Measurements from ENCODE around the gene FGFR4.

FGFR4 gene

DNA sequence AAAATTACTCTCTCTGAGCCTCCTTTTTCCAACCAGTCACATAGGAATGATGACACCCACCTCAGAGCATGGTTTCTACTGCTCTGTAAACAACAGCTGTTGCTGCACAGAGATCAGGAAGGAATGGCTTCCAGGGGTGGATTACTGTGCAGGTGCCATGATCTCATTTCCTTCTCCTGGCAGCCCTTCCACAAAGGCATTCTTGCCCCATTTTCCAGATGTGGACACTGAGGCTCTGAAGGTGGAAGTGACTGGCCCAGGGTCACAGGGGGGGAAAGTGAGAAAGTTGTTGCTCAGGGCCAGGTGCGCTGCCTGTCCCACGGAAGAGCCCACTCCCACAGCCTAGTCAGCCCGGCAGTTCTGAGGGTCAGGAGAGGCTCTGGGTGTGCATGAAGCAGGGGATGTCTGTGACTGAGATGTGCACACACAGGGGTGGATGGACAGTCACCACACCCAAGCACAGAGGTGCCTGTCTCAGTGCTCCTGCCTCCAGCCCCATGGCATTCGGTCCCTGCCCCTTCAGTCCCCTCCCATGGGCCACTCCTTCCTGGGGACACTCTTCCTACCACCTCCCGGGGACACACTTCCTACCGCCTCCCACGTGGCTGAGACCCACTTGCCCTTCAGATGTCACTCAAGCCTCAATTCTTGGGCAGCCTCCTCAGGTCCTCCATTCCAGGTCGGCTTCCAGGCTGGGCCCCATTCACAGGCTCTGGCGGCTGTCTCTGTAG is 17.0 kb downstream of the FGFR4 start:
- DNase-seq (ENCODE audit: low read depth): peak; percentile 35

DNA sequence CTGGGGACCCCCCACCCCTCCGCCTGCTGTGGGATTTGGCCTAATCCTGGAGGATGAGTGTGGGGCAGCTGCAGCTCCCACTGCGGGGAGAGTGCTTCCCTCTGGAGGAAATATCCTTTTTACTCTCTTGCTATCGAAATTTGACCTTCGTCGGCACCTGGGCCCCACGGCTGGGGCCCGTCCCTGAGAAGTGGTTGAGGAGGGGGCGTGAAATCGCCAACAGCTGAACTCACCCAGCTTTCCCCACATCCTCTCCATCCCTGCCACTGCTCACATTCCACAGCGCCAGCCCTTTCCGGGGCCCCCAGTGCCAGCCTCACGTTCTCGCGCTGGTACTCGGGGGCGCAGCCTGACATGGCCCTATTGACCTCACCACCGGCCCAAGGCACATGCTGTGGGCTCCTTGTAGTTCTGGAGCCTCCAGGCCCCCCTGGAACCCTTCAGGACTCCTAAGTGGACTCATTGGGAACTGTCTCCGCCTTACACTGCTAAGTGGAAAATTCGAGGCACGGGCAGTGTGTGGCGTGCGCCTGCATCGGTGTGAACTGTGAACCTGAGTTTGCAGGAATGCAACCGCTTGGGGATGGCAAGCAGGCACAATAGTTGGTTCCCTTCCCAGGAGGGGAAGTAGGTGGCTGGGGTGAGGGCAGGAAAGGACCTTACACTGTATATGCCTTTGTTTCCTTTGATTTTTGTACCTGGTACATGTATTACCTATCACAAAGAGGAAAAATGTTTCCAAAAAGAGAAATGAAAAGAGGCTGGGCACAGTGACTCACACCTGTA is 19.2 kb downstream of the FGFR4 start:
- no peak for DNase-seq (ENCODE audit: low read depth)

DNA sequence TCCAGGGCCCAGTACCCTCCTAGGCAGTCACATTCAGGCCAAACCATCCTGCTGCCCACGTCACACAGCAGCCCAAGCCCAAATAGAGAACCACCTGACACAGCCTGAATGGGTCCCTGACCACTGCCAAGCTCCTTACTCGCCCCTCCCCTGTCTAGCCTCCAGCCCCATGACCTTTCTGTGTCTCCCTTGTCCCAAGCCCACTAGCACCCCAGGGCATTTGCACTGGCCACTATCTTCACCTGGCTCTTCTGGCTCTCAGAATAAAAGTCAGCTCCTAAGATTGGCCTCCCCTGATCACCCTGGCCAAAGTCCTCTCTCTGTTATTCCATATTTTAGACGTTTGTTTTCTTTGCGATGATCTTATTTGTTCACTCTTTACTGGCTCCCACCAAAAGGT is 20.4 kb downstream of the FGFR4 start:
- no peak for DNase-seq (ENCODE audit: low read depth)

DNA sequence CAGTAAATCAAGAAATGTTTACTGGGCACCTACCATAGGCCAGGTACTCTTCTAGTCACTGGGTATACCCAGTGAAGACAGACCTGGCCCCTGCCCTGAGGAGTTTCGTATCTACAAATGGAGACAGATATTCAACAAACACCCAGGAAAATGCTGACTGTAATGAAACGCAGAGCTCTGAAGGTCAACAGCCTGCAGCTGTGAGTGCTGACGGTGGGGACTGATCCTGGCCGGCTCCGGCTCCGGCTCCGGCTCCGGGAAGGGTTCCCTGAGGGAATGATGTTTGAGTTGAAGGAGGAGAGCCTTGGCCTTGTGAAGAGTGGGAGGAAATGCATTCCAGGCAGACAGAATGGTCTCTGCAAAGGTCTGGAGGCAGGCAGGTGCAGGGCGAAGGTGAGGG is 23.1 kb downstream of the FGFR4 start:
- DNase-seq (ENCODE audit: low read depth): no peak

DNA sequence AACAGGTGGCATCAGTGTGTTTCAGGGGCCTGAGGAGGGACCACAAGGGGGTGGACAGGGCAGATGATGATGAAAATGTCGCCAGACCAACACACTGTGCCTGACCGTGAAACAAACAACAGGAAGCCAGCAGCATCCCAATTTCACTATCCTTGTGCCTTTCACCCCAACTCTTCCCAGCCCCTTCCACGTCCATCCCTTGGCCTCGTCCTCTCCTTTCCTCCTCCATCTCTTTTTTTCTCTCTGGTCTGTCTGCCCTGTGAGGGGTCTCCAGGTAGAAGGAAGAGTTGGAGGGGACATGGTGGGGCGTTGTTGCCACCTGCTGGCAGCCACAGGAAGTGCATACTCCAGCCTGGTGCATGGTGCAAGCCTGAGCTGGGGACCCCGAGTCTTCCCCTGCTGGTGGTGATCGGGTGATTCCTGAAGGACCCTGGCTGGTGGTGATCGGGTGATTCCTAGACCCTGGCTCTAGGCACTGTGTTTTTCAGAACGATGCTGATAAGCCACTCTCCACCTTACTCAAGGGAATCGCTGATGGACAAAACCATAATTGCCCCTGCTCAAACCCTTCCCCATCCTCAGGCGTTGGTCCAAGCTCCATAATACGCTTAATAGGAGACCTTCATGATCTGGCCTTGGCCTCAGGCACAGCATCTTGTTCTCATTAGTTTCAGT is 25.1 kb downstream of the FGFR4 start:
- no peak for DNase-seq (ENCODE audit: low read depth)

DNA sequence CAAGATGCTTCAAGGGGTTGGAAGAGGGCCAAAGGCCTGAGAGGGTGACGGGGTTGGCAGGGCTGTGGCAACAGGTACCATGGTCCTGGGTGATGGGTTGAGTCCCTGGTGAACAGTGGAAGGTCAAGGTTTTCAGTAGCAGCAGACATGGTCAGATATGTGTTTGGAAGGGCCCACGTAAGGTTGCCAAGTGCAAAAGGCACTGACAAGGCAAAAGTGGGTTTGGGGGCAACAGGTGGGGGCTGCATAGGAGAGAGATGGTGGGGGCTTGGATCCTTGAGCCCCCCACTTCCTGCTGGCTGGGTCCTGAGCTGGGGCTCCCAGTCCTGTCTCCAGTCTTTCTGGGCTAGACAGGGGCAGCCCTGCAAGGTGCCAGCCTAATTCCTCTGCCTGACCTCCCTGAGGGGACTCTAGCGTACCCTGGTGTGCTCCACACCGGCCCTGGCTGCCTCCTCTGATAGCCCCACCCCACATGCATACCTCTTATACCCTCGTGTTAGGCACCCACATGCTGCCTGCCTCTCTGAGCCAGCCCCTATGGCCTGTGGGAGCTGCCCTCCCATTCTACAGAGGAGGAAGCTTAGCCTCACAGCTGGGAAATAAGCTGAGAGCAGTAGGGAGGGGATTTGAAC is 26.0 kb downstream of the FGFR4 start:
- DNase-seq (ENCODE audit: low read depth): no peak

DNA sequence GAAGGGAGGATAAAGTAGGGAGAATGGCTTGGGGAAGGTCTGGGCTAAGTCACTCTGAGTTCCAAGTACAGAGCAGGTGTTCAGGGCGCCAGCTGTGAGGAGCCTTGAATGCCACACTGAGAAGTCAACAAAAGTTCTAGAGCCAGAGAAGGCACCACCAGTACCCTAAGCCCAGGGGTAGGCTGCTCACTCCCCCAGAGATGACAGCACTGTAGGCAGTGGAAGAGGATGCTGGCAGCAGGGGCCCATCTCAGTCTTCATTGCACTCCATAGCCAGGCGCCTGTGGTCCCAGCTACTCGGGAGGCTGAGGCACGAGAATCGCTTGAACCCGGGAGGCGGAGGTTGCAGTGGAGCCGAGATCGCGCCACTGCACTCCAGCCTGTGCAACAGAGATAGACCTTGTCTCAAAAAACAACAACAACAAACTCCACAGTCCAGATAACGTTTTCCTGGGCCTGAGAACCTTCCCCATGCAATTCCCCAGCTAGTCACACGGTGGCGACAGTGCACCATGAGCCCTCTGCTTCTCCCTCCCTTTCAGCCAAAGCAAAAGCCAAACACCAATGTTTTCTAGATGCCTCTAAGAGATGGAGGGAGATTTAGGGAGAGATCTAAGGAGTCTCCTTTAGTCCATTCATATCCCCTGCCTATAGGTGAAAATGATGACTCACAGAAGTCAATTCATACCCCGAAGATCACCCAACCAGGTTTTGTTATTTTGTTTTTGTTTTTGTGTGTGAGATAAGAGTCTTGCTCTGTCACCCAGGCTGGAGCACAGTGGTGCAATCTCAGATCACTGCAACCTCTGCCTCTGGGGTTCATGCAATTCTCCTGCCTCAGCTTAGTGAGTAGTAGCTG is 27.1 kb downstream of the FGFR4 start:
- peak; percentile 58 for DNase-seq (ENCODE audit: low read depth)

DNA sequence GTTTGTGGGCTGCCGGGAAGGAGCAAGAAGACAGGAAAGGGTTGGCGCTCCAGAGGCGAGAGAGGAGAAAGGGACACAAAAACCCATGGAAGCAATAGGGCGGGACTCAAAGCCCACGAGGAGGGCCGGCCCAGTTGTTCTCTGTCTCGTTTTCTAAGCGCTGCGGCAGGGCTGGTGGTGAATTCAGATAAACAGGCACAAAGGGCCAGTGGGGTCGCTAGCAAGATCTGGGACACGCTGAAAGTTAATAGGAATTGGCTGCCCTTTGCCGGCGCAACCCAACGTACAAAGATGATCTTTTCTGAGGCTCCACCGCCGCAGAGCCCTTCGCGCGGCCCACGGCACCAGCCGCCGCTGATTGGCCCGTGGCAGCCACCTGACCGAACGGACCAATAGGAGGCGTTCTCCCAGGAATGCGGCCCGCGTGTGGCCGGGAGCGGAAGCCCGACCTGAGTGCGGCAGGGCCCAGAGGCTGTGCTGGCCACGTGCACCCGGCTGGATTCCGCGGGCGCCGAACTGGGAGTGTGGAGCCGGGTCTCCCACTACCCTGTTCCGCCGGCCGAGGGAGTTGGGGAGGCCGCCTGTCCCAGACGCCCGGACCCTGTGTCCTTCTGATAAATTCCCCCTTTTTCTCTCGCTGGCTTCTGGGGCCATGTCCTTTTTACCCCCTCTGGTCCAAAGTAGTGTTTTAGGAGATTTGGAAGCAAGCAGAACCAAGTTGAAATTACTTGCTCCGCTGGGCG is 30.1 kb downstream of the FGFR4 start:
- peak; percentile 86 for DNase-seq (ENCODE audit: low read depth)

DNA sequence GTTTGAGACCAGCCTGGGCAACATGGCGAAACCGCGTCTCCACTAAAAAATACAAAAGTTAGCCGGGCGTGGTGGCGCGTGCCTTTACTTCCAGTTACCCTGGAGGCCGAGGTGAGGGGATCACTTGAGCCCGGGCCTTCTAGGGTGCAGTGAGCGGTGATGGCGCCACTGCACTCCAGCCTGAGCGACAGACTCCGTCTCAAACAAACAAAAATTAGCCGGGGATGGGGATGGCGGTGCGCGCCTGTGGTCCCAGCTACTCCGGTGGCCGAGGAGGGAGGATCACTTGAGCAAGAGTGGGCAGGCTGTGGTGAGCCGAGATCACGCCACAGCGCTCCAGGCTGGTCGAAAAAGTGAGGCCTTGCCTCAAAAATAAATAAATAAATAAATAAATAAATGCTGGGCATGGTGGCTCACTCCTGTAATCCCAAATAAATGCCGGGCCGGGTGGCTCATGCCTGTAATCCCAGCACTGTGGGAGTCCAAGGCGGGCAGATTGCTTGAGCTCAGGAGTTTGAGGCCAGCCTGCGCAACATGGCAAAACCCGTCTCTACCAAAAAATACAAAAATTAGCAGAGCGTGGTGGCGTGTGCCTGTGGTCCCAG is 30.8 kb downstream of the FGFR4 start:
- no peak for DNase-seq (ENCODE audit: low read depth)

DNA sequence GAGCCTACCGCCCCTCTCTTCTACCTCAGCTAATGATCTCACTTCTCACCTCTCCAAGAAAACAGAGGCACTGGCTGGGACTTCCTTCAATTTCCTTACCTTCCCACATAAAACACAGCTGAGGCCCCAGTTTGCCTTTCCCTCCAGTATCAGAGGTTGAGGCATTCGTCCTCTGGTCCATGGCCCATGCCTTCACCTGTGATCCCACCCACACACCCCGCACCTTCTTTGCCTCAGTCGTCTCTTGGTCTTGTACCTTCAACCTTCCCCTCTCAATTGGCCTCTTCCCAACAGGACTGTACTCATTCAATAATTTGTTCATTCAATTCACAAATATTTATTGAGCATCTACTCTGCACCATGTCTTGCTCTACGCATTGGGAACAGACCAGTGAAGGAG is 35.9 kb downstream of the FGFR4 start:
- DNase-seq (ENCODE audit: low read depth): no peak

DNA sequence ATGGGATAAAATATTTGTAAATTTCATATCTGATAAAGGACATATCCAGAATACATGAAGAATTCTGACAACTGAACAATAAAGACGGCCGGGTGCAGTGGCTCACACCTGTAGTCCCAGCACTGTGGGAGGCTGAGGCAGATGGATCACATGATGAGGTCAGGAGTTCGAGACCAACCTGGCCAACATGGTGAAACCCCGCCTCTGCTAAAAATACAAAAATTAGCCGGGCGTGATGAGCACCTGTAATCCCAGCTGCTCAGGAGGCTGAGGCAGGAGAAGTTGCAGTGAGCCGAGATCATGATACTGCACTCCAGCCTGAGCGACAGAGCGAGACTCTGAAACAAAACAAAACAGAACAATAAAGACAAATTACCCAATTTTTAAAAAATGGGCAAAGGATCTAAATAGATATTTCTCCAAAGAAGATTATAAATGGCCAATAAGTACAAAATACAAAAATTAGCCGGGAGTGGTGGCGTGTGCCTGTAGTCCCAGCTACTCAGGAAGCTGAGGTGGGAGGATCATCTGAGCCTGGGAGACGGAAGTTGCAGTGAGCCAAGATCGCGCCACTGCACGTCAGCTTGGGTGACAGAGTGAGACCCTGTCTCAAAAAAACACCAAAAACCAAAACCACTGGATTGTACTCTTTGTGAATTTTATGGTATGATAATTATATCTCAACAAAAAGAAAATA is 37.2 kb downstream of the FGFR4 start:
- DNase-seq (ENCODE audit: low read depth): no peak

DNA sequence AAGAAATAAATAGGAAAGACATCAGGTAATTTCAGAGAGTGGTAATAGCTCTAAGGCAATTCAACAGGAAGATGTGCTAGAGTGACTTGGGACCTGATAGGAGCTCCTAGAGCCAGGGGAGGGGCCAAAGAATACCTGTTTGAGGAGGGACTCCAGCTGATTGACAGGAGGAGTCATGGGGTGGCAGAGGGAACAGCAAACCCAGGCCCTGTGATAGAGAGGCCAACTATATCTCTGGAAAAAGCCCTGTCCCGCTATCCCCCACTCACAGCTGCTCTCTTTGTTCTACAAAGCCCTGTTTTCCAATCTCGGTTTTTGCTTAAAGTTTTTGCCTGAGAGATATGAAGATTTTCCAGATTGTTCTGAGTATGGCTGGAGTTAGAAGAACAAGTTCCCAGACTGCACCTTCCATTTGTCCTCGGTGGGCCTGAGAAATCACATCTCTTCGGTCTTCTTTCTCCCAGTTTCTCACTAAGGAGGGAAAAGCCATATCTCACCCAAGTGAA is 37.8 kb downstream of the FGFR4 start:
- DNase-seq (ENCODE audit: low read depth): no peak

DNA sequence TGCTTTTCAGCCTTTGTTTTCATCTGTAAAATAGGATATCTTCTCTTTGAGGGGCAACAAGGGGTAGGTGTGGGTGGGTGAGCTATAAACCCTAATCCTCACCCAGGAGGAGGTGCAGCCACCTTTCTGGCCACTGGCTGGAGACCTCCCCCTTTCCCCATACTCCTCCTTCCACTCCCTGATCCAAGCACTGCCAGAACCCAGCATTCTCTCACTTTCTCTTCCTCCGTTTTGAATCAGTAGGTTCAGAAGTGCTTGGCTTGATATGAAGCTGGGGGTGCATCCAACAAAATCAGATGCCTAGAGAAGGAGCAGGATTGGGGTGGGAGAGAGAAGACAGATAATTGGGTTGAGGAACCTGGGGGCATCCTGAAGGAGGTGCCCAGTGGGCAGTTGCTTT is 40.1 kb downstream of the FGFR4 start:
- DNase-seq (ENCODE audit: low read depth): no peak

DNA sequence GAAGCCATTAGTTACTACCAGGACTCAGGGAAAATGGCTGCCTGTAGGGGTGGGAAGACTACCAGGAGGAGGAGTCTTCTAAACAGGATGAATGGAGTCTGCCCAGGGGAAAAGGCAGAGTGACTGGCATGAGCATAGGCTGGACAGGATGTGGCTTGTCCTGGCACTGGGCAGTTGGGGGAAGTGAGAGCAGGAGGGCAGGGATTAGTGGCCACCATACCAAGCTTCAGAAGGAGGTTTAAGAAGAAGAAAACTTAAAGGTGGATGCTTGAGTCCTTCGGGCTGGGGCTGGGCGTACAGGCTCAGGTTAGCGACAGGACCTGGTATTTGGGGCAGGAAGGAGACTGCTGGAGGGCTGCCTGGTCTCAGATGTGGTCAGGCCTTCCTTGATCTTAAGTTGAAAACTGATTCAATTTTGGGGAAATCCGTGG is 41.9 kb downstream of the FGFR4 start:
- no peak for DNase-seq (ENCODE audit: low read depth)

DNA sequence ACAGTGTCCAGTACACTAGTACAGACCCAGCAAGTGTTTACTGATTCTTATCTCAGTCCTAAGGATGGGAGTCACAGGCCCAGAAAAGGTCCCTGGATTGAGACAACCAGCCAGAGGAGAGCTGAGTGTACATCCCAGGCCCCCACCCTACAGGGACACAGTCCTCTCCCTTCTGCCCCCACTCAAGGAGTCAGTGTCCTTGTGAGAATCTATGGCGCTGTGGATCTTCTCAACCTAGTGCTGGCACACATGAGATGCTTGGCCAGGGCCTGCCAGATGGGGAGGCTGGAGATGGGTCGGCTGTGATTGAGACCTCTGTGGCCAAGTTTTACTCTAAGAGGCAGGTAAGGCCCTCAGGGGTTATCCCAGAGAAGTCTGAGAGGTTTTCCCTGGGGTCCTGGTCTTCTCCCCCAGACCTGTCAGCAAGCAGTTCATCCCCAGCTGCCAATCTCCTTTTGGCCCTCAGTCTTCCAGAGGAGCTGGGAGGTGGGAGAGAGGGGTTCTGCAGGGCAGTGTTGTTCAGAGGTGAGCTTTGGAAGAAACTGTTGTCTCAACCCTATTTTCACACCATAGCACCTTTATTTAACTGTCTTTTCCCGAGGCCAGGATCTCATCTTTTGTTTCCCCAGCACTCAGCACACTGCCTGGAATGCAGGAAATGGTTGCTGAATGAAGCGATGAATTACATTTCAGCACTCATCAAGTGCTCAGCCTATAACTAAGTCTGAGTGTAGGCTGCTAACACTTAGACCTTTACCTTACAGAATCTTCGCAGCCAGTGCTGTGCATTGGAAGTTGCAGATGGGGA is 43.7 kb downstream of the FGFR4 start:
- peak; percentile 56 for DNase-seq (ENCODE audit: low read depth)

DNA sequence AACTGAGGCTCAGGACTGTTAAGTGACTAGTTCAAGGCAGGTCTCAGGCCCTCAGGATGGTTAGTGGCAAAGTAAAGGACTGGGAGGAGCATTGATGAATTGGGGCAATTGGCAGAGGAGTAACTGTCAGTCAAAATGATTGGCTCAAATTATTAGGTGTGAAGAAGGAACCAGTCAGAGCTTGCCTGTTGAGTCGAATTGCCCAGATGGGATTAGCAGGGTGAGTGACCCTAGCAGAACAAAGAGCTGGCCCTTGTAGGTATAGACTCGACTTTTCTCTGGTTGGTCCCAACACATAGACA is 44.3 kb downstream of the FGFR4 start:
- DNase-seq (ENCODE audit: low read depth): no peak

DNA sequence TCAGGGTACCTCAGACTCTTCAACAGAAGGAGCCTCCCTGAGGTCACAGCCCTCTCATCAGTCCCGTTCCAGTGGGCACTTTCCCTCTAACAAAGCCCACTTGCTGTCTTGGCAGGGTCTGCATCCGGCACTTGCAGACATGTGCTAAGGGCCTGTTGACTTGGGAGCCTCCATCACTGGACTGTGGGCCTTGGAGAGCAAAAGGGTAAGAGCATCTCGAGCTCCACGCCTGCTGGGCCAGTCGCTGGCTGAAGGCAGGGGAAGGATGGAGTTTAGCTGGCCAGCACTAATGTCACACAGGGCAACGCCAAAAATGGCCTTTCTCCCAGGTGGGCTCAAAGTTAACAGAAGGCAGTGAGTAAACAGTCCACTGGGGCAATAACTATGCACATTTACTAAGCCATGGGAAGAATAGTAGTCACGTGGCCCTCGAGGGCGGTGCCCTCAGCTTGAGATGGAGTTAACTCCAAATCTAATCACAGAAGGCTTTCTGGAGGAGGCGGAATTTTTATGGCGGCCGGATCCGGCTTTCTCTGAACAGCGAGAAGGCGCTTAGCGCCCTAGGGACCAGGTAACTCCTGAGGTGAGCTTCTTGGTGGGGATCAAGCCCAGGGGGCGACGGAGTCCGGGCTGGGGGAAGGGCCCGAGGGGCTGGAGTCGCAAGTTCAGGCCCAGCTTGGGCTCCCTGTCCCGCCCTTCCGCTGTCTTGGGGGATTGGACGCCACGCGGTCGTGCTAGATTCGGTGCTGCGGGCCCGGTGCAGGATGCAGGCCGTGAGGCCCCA is 44.8 kb downstream of the FGFR4 start:
- no peak for DNase-seq (ENCODE audit: low read depth)

Measured in iris pigment epithelial cell (primary cell).